ENCODE results near the gene LRRC2. TPM values are rescaled to one million over a fixed set of nuclear protein-coding genes. Genes with fewer than 3 reads are reported as not detected.

The LRRC2 gene
- total RNA-seq, 1 experiment from 2014 or later: not detected

GRCh38 chr3:46479696-46480095, 86.4 kb downstream of the LRRC2 start:
- peaks cover 2% of the 10 kb centered on the region for H3K27me3 ChIP-seq (ENCODE audit: control insufficient read depth, insufficient read depth, low read length)
- no peak overlapping the region for H3K27ac ChIP-seq (ENCODE audit: low read length)
- no peaks in the 10 kb centered on the region for H3K9me3 ChIP-seq (ENCODE audit: control insufficient read depth, insufficient read depth, low read depth, low read length)
- no peak for DNase-seq (ENCODE audit: low read depth, low spot score)
- TF ChIP-seq REST (IDR thresholded peaks at IDR 0.05; ENCODE audit: insufficient read depth in 1 of 2, low read depth in 2 of 2, low read length in 1 of 2) (no peak), CTCF (IDR thresholded peaks at IDR 0.05) (no peak), POLR2AphosphoS5 (IDR thresholded peaks at IDR 0.05; ENCODE audit: low read depth, low read length) (no peak), SIN3A (IDR thresholded peaks at IDR 0.05; ENCODE audit: borderline replicate concordance, insufficient read depth, low read depth, low read length) (no peak), TCF7L2 (IDR thresholded peaks at IDR 0.05; ENCODE audit: low read depth, low read length) (no peak)
- ChIA-PET POLR2A (no interaction called here), CTCF (no interaction called here)
- H3K36me3 ChIP-seq (ENCODE audit: control insufficient read depth, insufficient read depth, low read length): no peaks in the 10 kb centered on the region
- no peak overlapping the region for H3K4me3 ChIP-seq (ENCODE audit: low read depth in 2 of 2, low read length in 2 of 2)
- BruUV-seq (replicated peaks): no TSS peak
- intact Hi-C loops (cut with micrococcal nuclease; ENCODE audit: unreplicated experiment) (no loop called here), in situ Hi-C loops (cut with HindIII; ENCODE audit: low pct_unique_long_range_greater_than_20kb, low sequenced_read_pairs) (no loop called here)
- H3K4me1 ChIP-seq (ENCODE audit: control insufficient read depth, insufficient read depth, low read length): no peaks in the 10 kb centered on the region
- ATAC-seq: no peak

- intact Hi-C loops (cut with micrococcal nuclease; ENCODE audit: unreplicated experiment): no loop called here
- no TSS peak for BruUV-seq (replicated peaks)
- ChIA-PET POLR2A (no interaction called here), CTCF (no interaction called here)
- no peaks in the 10 kb centered on the region for H3K9me3 ChIP-seq (ENCODE audit: control insufficient read depth, insufficient read depth, low read depth, low read length)
- DNase-seq (ENCODE audit: low read depth, low spot score) (no peak), ATAC-seq (no peak)
- H3K27ac ChIP-seq (ENCODE audit: low read length): no peak overlapping the region
- TF ChIP-seq TCF7L2 (IDR thresholded peaks at IDR 0.05; ENCODE audit: low read depth, low read length): no peak
- peaks cover 2% of the 10 kb centered on the region for H3K27me3 ChIP-seq (ENCODE audit: control insufficient read depth, insufficient read depth, low read length)
- no peak overlapping the region for H3K4me3 ChIP-seq (ENCODE audit: low read depth in 2 of 2, low read length in 2 of 2)
- in situ Hi-C loops (cut with HindIII; ENCODE audit: low pct_unique_long_range_greater_than_20kb, low sequenced_read_pairs): no loop called here
- H3K36me3 ChIP-seq (ENCODE audit: control insufficient read depth, insufficient read depth, low read length): no peaks in the 10 kb centered on the region
- no peaks in the 10 kb centered on the region for H3K4me1 ChIP-seq (ENCODE audit: control insufficient read depth, insufficient read depth, low read length)
Observed at GRCh38 chr3:46479021-46479420, 87.1 kb downstream of the LRRC2 start.

GRCh38 chr3:46478341-46478740, 87.8 kb downstream of the LRRC2 start:
- H3K27ac ChIP-seq (ENCODE audit: low read length): no peak overlapping the region
- in situ Hi-C loops (cut with HindIII; ENCODE audit: low pct_unique_long_range_greater_than_20kb, low sequenced_read_pairs) (no loop called here), intact Hi-C loops (cut with micrococcal nuclease; ENCODE audit: unreplicated experiment) (no loop called here)
- H3K4me1 ChIP-seq (ENCODE audit: control insufficient read depth, insufficient read depth, low read length): no peaks in the 10 kb centered on the region
- H3K4me3 ChIP-seq (ENCODE audit: low read depth in 2 of 2, low read length in 2 of 2): no peak overlapping the region
- no TSS peak for BruUV-seq (replicated peaks)
- H3K36me3 ChIP-seq (ENCODE audit: control insufficient read depth, insufficient read depth, low read length): no peaks in the 10 kb centered on the region
- ChIA-PET POLR2A (no interaction called here), CTCF (no interaction called here)
- DNase-seq (ENCODE audit: low read depth, low spot score) (no peak), ATAC-seq (no peak)
- H3K9me3 ChIP-seq (ENCODE audit: control insufficient read depth, insufficient read depth, low read depth, low read length): no peaks in the 10 kb centered on the region
- H3K27me3 ChIP-seq (ENCODE audit: control insufficient read depth, insufficient read depth, low read length): peaks cover 2% of the 10 kb centered on the region
- TF ChIP-seq TCF7L2 (IDR thresholded peaks at IDR 0.05; ENCODE audit: low read depth, low read length) (no peak), SIN3A (IDR thresholded peaks at IDR 0.05; ENCODE audit: borderline replicate concordance, insufficient read depth, low read depth, low read length) (no peak), CTCF (IDR thresholded peaks at IDR 0.05) (no peak), REST (IDR thresholded peaks at IDR 0.05; ENCODE audit: insufficient read depth in 1 of 2, low read depth in 2 of 2, low read length in 1 of 2) (no peak), POLR2AphosphoS5 (IDR thresholded peaks at IDR 0.05; ENCODE audit: low read depth, low read length) (no peak)

Data from Panc1 (cell line).